Cardiac muscle cell (in vitro differentiated cells and primary cell): ENCODE data around the gene NUP93. TPM values are rescaled to one million over a fixed set of nuclear protein-coding genes. Genes with fewer than 3 reads are reported as not detected.

Source experiments
- DNase-seq, 2 donors: peaks; one replicate each; pipeline versions ENCODE4 v3.0.0 to v3.0.0-alpha.2; 2010 to 2017; ENCODE audit warnings: low read depth in 1 of 2, low spot score in 1 of 2
- H3K27ac ChIP-seq: fragments of 200-600 bp; sonication (generic); 2 replicates; pipeline ENCODE4 v1.5.1; 2016
- H3K27me3 ChIP-seq: fragments of 200-600 bp; sonication (generic); 2 replicates; pipeline ENCODE4 v1.6.0; 2016; ENCODE audit warnings: control low read depth
- H3K36me3 ChIP-seq: fragments of 200-600 bp; sonication (generic); 2 replicates; pipeline ENCODE4 v1.5.1; 2016; ENCODE audit warnings: control low read depth
- H3K4me1 ChIP-seq: fragments of 200-600 bp; sonication (generic); 2 replicates; pipeline ENCODE4 v1.8.1; 2017; ENCODE audit warnings: low read depth, mild to moderate bottlenecking, mixed run types
- H3K4me3 ChIP-seq: fragments of 200-600 bp; sonication (generic); 2 replicates; pipeline ENCODE4 v1.5.1; 2016; ENCODE audit warnings: mild to moderate bottlenecking
- H3K9me3 ChIP-seq: fragments of 200-600 bp; sonication (generic); 2 replicates; pipeline ENCODE4 v1.5.1; 2017; ENCODE audit warnings: low read depth, mild to moderate bottlenecking, control low read depth
- polyA plus RNA-seq: library from polyadenylated mRNA; unstranded; fragments of >200 nt; fragmentation: Nextera tagmentation; extraction: Ambion mirVana; gene quantifications from 2 replicates; pipeline ENCODE4 v1.2.1, GENCODE V29; 2016
- total RNA-seq: library from RNA; depleted of rRNA; stranded (reverse); fragments of >200 nt; gene quantifications from 2 replicates; pipeline ENCODE4 v1.2.3, GENCODE V29; 2016
- TF ChIP-seq, protein P1 (sequence below): IDR thresholded peaks from 2 replicates; pipeline ENCODE4 v1.5.1; 2012; ENCODE audit warnings: low read depth, mild to moderate bottlenecking, low read length

Gene NUP93
- total and polyA plus RNA-seq, 2 experiments from 2014 or later: 110 to 127 TPM

DNA sequence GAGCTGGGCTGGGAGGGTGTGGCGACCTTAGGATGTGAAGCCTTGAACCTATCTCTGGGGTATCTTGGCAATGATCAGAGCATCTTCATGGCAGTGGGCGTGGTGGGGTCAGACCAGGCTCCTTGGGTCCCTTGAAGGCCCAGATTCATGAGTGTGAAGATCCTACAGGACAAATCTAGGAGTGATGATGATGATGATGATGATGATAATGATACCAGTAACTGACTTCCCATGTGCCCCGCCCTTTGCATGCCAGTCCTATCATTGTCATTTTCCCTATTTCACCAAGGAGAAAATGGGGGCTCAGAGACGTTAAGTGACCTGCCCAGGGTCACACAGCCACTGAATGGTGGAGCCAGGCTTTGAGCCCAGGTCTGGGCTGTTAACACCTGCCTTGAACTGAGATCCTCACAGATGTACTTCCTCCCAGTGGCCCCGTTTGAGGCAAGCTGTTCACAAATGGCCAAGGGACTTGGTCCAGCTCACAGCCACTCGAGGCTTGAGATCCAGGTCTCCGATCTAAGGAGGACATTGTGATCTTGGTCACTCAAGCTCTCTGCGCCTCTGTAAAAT lies 148.4 kb downstream of the NUP93 start:
- Histone ChIP-seq H3K27ac (no peak overlapping the region), H3K27me3 (no peaks in the 10 kb centered on the region), H3K4me1 (peaks cover 5% of the 10 kb centered on the region), H3K36me3 (no peaks in the 10 kb centered on the region), H3K9me3 (no peaks in the 10 kb centered on the region), H3K4me3 (no peak overlapping the region)
- DNase-seq: no peak
- TF ChIP-seq, protein P1, sequence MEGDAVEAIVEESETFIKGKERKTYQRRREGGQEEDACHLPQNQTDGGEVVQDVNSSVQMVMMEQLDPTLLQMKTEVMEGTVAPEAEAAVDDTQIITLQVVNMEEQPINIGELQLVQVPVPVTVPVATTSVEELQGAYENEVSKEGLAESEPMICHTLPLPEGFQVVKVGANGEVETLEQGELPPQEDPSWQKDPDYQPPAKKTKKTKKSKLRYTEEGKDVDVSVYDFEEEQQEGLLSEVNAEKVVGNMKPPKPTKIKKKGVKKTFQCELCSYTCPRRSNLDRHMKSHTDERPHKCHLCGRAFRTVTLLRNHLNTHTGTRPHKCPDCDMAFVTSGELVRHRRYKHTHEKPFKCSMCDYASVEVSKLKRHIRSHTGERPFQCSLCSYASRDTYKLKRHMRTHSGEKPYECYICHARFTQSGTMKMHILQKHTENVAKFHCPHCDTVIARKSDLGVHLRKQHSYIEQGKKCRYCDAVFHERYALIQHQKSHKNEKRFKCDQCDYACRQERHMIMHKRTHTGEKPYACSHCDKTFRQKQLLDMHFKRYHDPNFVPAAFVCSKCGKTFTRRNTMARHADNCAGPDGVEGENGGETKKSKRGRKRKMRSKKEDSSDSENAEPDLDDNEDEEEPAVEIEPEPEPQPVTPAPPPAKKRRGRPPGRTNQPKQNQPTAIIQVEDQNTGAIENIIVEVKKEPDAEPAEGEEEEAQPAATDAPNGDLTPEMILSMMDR: no peak

DNA sequence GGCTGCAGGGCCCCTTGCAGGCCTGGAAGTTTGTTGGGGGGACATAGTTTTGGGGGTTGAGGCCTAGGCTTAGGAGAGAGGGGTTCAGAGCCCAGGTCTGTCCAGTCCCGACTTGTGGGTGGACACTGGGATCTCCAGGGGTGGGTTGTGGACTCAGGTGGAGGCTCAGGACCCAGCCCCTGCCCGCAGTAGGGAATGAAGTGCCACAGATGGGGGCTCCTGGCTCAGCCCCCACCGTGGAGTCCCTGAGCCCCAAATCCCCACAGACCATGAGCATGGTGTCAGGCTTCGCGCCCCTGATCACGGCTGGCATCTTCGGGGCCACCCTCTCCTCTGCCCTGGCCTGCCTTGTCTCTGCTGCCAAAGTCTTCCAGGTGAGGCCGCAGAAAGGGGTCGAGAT lies 149.3 kb downstream of the NUP93 start:
- H3K9me3 ChIP-seq: no peaks in the 10 kb centered on the region
- H3K27ac ChIP-seq: no peak overlapping the region
- TF ChIP-seq, protein P1: no peak
- peaks cover 5% of the 10 kb centered on the region for H3K4me1 ChIP-seq
- H3K4me3 ChIP-seq: no peak overlapping the region
- DNase-seq: no peak
- H3K36me3 ChIP-seq: no peaks in the 10 kb centered on the region
- no peaks in the 10 kb centered on the region for H3K27me3 ChIP-seq

DNA sequence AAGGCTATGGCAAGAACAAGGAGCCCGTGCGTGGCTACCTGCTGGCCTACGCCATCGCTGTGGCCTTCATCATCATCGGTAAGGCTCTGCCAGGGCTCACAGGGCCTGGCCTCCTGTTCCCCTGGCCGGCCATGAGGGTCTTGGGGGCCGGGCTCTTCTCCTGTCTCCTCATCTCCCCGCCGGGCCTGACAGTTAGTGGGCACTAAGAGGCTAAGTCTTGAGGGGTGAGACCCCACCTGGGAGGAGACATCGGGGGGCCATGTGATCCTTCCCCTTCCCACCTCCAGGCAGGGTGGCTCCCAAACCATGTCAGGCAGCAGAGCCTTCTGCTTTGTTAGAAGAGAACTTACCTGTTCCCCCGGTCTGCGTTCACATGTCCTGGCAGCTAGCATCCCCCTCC lies 150.2 kb downstream of the NUP93 start:
- H3K27me3 ChIP-seq: no peaks in the 10 kb centered on the region
- peaks cover 2% of the 10 kb centered on the region for H3K4me1 ChIP-seq
- H3K9me3 ChIP-seq: no peaks in the 10 kb centered on the region
- DNase-seq: no peak
- H3K27ac ChIP-seq: no peak overlapping the region
- no peak overlapping the region for H3K4me3 ChIP-seq
- H3K36me3 ChIP-seq: no peaks in the 10 kb centered on the region
- TF ChIP-seq, protein P1: no peak

DNA sequence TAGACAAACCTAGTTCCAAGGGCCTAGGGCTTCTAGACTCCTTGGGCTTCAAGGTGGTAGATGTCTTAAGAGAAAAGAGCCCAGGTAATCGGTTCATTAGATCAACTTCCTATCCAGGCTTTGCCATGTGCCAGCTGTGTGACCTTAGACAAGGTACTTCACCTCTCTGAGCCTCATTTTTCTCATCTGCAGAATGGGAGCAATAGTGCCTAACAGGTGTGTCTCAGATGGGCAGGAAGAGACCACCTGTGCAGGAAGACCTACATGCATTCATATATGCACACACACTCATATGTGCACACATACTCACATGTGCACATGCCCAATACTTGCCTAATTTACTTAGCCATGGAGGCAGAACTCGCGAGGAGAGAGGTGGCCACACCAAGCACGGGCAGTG lies 150.8 kb downstream of the NUP93 start:
- TF ChIP-seq, protein P1: no peak
- Histone ChIP-seq H3K36me3 (no peaks in the 10 kb centered on the region), H3K9me3 (no peaks in the 10 kb centered on the region), H3K27ac (no peak overlapping the region), H3K4me1 (no peaks in the 10 kb centered on the region), H3K27me3 (no peaks in the 10 kb centered on the region), H3K4me3 (no peak overlapping the region)
- DNase-seq: no peak

DNA sequence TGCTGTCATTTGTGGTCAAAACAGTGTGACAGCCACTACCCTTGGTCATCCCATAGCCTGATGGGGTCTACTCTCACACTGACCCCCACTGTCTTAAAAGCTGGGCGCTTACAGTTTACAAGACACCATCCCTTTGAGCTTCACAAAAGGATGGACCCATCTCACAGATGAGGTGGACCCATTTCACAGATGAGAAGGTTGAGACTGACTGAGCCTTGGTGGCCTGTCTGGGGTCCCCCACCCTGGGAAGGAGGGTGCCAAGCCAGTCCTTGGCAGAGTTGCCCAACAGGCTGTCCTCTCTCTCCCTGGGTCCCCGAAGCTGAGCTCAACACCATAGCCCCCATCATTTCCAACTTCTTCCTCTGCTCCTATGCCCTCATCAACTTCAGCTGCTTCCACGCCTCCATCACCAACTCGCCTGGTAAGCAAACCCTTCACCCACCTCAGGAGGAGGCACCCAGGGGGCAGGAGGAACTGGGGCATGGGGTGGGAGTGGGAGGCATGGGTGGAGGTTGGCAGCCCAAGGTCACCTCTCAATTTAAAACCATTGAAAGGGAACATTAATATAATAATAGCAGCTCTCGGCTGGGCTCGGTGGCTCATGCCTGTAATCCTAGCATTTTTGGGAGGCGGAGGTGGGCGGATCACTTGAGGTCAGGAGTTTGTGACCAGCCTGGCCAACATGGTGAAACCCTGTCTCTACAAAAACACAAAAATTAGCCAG lies 152.3 kb downstream of the NUP93 start:
- Histone ChIP-seq H3K36me3 (no peaks in the 10 kb centered on the region), H3K4me1 (no peaks in the 10 kb centered on the region), H3K9me3 (no peaks in the 10 kb centered on the region), H3K27ac (no peak overlapping the region), H3K27me3 (no peaks in the 10 kb centered on the region), H3K4me3 (no peak overlapping the region)
- DNase-seq: no peak
- TF ChIP-seq, protein P1: no peak
